ENCODE measurements around the gene LSP1.

GRCh38 chr11:1935156-1936071 lies 82.5 kb downstream of the LSP1 start:
- TF ChIP-seq CTCF (IDR thresholded peaks at IDR 0.05) (no peak), POLR2A (IDR thresholded peaks at IDR 0.05) (no peak)

All from adrenal gland (tissue), 5 donors.